ENCODE results near the gene PPP1R37.
A peak's percentile ranks its signal among the peaks of the same experiment; 100 is the strongest.
"Not testable (repeated sequence)": the region's sequence is repeated elsewhere in the genome, so short reads cannot be mapped to it uniquely, and the experiment has no call there.

Gene PPP1R37

DNA sequence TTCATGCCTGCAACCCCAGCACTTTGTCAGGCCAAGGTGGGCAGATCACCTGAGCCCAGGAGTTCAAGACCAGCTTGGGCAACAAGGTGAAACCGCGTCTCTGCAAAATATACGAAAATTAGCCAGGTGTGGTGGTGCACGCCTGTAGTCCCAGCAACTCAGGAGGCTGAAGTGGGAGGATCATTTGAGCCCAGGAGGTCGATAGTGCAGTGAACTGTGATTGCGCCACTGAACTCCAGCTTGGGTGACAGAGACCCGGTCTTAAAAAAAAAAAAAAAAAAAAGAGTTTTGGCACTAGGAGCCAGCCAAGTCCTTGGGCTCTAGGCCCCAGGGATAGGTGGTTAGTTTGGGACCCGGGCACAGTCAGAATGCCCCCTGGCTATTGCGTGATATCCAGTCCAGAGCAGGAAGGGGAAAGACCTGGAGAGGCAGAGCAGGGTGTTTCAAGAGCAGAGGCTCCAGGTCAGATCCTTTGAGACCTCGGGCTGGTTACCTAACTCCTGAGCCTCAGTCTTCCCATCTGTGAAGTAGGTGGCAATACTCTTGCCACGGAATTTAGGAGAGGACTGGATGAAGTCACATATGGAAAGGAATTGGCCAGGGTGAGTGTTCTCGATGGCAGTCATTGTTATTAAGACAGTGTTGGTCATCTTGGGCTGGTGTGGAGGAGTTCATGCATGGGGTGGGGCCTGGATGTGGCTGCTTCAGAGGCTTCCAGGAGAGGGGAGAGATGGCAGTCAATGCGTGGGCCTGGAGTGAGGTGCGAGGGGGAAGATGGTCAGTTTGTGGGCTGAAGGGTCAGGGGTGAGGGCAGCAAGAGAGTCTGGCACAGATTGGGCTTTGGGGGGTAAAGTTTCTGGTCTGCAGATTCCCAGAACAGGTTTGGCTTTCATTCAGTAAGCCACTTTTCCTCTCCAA, 2.8 kb downstream of the PPP1R37 start:
- no peak for DNase-seq

DNA sequence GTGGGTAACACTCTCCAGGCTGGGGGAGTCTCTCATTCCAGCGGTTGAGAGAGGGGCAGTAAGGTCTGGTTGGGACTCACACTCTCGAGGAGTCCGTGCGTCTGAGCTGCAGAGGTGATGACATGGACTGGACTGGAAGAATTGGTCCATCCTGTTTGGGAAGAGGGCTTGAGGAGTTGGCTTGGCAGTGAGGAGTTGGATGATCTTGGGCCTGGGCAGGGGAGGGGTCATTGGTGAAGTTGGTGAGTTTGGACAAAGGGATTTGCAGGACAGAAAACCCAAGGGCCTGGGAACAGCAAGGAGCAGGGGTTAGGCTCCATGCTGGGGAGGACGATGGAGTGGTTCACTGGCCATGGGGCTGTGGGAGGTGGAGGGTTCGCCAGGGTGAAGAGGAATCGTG, 3.7 kb downstream of the PPP1R37 start:
- DNase-seq, result no peak

DNA sequence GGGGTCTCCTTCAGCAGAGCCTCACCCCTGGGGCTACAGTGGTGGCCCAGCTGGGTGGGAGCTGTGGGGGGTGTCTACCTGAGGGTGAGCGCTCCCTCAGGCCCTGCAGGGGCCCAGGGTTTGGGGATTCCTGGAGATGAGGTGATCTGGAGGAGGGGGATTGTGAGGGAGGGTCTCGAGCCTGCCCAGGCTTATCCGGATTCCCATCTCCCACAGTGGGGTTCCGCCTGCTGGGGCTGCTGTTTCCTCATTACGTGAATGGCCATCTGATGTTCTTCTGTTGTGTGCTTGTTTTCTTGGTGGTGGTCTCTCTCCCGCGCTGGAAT, 4.4 kb downstream of the PPP1R37 start:
- no peak for DNase-seq

DNA sequence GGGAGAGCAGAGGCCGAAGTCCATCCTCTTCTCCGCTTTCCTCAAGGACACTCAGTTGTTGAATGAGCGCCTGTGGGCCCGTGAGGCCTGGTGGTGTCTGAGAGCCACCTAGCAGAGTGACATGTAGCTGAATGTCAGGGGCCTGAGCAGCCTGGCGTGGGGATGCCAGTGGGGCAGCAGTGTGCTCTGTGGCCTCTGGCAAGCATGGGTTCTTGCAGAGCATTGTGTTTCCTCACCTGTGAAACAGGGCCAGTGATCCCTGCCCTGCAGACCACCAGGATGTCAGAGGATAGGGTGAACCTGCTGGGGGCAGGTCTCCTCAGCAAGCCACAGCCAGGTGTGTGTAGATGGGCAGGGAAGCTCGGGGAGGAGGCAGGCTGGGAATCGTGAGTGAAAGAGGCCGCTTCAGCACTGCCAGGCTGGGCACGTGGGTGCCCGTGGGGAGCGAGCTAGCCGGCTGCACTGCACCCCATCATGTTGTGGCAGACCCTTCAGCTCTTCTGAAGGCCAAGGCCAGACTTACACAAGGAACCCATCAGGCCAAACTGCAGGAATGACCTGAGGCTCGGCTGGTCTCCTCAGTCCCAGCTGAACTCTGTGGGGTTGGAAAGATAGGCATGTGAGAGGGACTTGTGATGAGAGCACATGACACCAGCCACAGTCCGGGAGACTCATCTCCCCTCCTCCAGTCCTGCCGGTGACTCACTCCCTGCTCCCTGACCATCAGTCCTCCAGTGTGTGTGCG, 5.0 kb downstream of the PPP1R37 start:
- no peak for DNase-seq

DNA sequence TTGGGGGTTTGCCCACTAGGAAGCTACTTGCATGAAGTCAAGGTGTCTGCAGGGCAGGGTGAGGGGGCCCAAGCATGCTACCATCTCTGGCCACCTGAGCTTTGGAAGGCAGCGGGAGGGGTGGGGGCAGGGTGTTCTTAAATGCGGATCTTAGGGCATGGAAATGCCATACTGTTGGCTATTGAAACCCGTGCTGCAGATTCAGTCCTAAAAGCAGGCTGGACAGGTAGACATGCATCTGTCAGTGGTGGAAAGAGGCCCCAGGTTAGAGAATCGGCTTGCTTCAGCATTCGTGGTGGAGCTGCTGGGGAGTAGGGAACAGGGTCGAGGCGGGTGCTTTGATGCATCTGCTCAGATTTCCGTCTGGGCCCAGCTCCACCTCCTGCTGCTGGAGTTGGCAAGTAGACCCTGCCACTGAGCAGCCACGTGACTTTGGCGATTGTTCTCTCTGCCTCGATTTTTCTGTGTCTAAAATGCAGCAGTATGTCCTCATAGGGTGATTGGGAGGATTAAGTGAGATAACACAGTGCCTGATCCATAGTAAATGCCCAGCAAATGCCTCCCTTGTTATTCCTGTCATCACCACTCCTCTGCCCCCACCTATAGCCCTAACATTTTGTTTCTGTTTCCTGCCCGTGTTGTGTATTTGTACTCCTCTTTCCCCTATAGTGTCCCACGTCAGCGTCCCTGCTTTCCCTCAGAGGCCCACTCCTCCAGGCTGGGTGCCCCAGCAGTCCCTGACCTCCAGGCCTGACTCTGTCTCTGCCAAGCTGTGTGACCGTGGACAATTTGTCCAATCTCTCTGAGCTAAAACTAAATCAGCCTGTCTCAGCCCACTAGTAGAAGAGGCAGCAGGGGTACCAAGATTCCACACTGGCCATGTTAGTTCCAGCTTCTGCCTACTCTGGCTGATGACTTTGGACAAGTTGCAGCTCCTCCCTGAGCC, 5.8 kb downstream of the PPP1R37 start:
- peak in 1 of 2 experiments; percentile 48 for DNase-seq

DNA sequence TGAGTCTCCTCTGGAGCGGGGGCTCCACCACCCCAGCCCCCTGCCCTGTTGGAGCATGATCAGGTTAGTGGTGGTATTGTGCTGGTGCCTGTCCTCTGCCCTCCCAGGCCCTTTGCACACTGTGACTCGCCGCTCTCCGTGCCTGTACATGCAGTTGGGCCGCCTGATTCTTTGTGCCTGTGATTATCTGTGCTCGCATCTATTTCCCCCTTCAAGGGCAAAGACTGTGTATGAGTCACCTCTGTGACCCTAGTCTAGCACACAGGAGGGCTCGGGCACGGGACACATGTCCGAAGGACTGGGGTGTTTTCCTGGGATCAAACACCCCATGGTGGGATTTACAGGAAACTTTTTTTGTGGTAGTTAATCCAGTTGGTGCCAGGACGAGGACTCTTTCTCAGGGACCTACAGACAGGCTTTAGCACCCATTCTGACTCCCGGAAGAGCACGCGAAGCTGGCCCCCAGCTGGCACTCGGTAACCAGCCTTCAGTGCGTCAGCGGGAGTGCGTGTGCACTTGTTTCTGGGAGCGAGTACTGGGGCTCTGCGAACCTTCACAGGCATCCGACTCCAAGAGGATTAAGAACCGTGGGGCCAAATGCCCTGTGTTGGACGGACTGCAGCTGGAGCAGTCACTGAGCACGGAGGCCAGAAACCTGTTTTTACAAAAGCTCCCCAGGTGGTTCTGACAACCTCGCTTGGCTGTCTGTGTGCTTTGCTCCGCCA, 6.7 kb downstream of the PPP1R37 start:
- DNase-seq, result no peak

DNA sequence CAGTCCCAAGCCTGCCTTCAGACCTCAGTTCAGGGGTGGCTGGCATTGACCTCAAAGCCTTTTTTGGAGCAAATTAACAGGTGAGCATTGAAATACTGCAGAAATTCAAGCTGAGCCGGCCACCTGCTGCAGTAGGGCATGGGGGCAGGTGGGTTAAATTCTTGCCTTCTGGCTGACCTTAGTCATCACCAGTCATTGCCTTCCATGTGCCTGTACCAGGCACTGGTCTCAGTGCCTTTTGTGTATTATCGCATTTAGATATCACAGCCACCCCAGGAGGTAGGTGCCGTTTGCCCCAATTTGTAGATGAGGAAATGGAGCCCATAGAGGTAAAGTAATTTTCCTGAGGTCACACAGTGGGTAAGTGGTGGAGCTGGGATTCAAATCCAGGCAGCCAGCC, 7.2 kb downstream of the PPP1R37 start:
- DNase-seq, result no peak

DNA sequence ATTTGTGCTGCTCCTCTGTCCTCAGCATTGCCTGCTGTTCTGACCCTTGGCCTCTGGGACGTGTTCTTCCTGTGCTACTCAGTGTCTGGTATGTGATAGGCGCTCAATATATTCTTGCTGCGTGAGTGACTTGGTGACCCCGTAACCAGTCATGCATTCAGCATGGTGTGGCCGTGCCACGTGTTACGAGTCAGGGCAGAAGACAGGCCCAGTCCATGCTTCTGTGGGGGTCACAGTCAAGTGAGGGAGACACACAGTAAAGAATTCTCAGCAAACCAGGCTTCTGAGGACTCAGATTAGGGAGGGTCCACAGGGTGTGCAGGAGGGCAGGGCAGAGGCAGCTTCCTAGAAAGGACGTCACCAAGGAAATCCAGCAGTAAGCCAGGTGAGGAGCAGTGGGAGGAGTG, 7.9 kb downstream of the PPP1R37 start:
- DNase-seq, result no peak

DNA sequence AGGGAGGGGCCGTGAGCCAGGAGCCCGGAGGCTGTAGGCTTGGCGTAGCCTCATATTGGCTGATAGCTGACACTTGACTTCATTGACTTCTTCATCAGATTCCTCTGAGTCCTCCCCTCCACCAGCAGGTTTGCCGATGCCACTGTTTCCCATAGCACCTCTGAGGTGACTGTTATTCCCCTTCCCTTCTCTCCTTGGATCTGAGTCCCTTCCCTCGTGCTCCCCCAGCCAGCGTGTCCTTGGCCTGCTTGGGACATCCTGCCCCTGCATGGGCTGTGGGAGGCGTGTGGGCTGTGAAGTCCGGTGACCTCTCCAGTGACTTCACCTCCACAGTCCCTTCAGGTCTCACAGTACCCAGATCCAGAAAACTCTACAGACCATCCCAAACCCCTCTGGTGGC, 8.8 kb downstream of the PPP1R37 start:
- DNase-seq, result no peak

DNA sequence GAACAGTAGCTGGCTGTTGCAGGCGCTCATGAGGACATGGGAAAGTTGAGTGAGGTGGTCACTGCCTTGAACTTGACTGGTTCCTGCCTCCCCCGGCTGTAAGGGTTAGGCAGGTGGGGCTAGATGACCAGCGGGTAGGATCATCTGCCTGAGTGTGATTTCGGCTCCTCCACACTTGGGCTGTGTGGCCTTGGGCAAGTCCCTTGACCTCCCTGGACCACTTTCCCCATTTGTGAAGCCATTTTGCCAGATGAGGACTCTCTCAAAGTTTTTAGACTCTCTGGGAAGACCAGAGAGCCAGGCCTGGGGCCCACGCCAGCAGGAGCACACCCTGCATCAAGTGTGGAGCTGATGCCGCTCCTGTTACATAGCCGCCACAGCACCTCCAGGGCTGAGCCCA, 9.5 kb downstream of the PPP1R37 start:
- no peak for DNase-seq

DNA sequence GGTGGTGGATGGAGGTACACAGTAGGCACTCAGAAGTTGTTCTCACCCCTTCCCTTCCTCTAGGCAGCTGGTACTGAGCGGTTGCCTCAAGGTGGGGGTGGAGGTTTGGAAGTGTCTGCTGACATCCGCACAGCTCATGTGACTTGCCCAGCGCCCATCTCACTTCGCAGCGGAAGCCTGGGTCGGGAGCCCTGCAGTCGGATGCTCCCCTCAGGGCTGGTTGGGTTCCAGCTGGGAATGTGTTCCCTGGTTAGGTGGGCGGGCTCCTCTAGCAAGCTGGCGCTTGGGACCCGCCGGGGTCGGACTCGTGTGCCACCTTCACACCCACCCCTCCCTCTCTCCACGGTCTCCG, 10.2 kb downstream of the PPP1R37 start:
- no peak for DNase-seq

DNA sequence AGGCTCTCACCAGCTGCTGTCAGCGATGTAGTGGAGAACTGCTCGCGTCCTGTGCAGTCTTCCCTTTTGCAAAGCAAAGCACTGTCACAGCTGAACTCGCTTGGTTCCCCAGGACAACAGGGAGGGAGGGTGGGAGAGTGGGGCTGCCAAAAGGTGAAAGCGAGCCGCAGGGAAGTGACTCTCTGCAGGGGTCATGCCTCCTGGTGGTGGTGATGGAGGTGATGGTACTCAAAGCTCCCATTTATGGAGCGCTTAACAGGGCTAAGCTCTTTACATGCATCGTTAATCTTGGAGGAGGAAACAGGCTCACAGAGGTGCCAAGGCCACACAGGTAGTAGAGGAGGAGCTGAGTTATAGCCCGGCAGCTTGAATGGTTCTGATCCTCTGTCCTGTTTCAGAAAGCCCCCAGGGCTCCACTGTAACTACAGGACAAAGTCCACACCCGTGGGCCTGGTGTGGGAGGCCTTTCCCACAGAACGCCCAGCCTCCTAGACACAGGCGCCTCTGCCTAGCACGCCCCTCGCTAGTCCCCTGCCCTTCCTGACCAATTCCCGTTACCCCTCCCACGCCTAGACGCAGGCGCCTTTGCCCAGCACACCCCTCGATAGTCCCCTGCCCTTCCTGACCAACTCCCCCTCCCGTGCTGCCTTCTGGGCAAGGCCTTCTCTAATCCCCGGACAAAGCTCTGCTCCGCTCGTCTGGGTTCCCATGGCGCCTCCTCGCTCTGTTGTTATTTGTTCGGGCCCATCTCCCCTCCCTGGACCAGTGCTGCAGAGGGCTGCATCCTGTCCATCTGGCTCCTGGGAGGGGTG, 10.7 kb downstream of the PPP1R37 start:
- no peak for DNase-seq

DNA sequence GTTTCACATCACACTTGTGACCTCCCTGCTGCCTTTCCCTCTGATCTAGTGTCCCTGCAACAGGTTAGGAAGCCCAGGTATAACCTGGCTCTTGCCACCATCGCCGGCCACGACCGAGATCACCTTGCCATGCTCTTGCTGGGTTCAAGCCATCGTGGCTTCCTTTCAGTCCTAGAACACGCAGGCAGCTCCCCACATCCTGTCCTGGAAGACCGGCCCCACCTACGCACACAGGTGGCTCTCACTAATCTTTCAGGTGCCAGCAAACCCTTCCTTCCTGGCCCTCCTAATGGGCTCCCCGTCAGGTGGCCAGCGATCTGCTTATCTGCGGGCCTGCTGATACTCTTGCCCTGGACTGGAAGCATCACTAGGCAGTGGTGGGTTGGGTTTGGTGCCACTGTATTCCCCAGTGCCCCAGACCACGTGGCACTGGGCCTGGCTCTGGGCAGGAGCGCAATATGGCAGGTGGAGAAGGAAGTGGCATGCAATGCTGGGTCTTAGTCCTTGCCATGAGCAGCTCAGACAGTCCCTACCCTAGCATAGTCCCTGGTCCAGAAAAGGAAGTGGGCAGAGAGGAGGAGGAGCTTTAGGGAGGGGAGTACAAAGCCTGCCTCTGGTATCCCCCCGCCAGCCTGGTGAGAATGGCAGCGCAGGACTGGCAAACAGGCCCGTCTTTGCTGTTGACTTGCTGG, 11.8 kb downstream of the PPP1R37 start:
- DNase-seq, result peak in 1 of 2 experiments; percentile 19

DNA sequence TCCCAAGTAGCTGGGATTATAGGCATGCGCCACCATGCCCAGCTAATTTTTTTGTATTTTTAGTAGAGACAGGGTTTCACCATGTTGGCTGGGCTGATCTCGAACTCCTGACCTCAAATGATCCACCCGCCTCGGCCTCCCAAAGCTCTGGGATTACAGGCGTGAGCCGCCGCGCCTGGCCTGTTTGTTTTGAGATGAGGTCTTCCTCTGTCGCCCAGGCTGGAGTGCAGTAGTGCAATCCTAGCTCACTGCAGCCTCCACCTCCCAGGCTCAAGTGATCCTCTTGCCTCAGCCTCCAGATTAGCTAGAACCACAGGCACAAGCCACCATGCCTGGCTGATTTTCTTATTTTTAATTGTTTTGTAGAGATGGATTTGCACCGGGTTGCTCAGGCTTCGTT, 13.4 kb downstream of the PPP1R37 start:
- DNase-seq, result not testable (repeated sequence)

DNA sequence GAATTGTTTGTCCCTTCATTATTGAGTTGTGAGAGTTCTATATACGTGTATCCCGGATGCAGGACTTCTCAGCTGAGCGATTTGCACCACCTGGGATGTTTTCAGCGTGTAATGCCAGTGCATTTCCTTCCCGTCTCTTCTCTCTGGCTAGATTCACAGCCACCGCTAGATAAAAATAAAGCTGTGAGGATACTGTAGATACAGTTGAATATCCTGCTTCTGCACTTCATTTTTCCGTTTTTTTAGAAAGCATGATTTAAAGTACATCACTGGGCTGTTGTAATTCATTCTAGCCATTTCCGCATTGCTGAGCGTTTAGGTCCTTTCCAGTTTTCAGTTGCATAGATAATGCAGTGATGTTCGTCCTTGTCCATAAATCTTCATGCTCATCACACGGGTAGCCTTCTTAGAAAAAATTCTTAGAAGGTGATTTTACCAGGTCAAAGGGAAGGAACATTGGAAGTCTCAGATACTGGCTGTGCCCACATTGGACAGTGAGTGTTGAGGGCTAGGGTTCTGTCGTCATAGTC, 14.7 kb downstream of the PPP1R37 start:
- DNase-seq, result no peak

DNA sequence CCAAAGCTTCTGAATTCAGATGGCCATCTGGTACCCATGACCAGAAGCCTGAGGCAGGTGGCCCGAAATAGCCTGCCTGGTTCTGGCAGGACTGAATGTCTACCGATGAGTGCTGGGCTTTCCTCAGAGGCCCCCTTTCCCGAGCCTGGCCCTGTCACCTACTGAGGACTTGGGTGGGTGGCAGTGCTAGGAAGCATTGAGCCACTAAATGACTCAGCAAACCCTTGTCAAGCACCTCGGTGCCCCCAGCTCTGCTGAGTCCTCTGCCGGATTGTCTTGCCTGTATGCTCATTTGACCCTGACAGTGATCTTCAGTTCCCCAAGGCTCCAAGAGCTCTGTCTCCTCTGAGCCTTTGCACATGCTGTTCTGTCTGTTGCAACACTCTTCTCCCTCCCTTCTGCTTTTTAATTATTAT, 17.9 kb downstream of the PPP1R37 start:
- DNase-seq, result peak in 1 of 2 experiments; percentile 44

DNA sequence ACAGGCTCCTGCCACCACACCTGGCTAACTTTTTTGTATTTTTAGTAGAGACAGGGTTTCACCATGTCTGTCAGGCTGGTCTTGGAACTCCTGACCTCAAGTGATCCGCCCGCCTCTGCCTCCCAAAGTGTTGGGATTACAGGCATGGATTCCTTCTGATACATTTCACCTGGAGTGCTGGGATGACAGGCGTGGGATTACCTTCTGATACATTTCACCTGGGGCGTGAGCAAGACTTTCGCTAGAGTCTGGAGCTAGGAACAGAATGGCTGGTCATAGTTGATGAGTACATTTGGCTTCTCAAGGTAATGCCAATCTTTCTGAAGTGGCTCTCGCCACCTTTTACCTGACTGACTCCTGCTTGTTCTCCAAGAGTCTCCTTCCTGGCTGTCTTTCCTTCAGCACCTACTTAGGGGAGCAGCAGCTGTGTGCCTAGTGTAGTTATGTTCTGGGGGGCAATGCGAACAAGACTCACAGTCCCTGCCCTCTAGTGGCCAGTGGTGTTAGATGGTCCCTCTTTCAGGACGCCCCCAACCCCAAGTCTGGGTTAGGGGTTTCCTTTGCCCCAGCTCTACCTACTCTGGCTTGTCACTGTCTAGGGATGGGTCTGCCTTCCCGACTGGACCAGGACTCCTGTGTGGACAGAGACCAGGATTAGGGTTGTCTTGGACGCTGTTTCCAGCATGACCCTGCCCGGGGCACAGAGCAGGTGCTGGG, 19.3 kb downstream of the PPP1R37 start:
- no peak for DNase-seq

DNA sequence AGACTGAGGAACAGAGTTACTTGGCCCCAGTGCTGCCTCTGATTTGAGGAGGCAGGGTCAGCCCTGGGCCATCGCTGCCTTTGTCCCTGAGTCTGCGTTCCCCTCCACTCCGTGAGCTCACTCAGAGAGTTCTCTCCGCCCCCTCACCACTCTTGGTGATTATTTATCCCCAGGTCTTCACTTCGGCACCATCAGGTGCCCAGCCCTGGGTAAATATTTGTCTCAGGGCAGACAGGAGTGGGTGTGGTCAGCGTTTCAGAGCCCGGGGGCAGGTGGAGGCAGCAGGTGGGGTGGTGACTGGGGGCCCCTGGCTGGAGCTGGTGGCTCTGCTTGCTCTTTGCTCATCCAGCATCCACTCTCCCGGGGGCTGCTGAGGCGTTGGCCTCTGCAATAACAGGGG, 20.6 kb downstream of the PPP1R37 start:
- no peak for DNase-seq

DNA sequence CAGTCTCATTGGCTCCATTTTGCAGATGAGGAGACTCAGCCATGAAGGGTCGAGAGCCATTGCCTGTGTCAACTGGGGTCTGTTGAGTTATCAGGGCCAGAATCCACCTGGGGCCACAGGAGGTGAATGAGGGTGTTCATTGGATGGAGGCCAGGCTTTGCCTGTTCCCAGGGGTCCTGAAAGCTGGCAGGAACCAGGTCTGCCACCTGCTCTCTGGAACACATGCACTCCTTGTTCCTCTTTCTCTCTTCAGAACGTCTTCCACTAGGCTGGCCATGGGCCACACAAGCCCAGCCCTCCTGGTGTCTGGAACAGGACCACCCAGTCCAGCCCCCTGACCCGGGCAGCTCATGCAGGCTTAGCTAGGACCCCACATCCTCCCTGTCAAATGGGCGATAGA, 21.1 kb downstream of the PPP1R37 start:
- no peak for DNase-seq
